Dendritic cell treated with granulocyte-macrophage colony-stimulating factor and Interleukin-4, amounts not matched to agents 40 ng/mL and 50 ng/mL, for 4 days (primary cell): ENCODE measurements around the gene TRIM14.
A peak's percentile ranks its signal among the peaks of the same experiment; 100 is the strongest.
"Not testable (repeated sequence)": the region's sequence is repeated elsewhere in the genome, so short reads cannot be mapped to it uniquely, and the experiment has no call there.

Experiments
- H3K27ac Mint-ChIP-seq: one replicate; pipeline ENCODE4 v1.8.0; 2022; ENCODE audit warnings: mild to moderate bottlenecking, mixed read lengths
- H3K27me3 Mint-ChIP-seq: one replicate; pipeline ENCODE4 v1.8.0; 2022; ENCODE audit warnings: mild to moderate bottlenecking, mixed read lengths
- H3K36me3 Mint-ChIP-seq: one replicate; pipeline ENCODE4 v1.8.0; 2022; ENCODE audit warnings: low read depth, mixed read lengths
- H3K4me1 Mint-ChIP-seq: one replicate; pipeline ENCODE4 v1.8.0; 2022; ENCODE audit warnings: low read depth, mixed read lengths
- H3K4me3 Mint-ChIP-seq: one replicate; pipeline ENCODE4 v1.8.0; 2022; ENCODE audit warnings: mild to moderate bottlenecking, moderate library complexity, mixed read lengths
- H3K9me3 Mint-ChIP-seq: one replicate; pipeline ENCODE4 v1.8.0; 2022; ENCODE audit warnings: mixed read lengths
- intact Hi-C: fragments of 100-400 bp; cut with micrococcal nuclease; formaldehyde crosslinking; loops from one replicate; pipeline ENCODE4 v1.15.0; 2022

Gene TRIM14

DNA sequence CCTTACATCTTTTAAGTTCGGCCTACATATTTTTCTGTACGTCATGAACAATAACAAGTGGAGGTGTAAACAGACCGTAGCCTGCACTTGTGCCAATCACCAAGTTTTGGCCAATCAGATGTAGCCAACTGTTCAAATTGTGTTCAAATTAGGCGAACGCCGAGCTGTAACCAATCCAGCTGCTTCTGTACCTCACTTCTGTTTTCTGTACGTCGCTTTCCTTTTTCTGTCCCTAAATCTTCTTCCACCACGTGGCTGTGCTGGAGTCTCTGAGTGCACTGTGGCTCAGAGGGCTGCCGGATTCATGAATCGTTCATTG lies 26.4 kb downstream of the TRIM14 start:
- Mint-ChIP-seq H3K9me3 (no peaks in the 10 kb centered on the region), H3K4me1 (peaks cover 20% of the 10 kb centered on the region), H3K36me3 (peaks cover 97% of the 10 kb centered on the region), H3K4me3 (no peak overlapping the region), H3K27me3 (no peaks in the 10 kb centered on the region), H3K27ac (peak overlapping the region; percentile 25)
- intact Hi-C loops = no loop called here

DNA sequence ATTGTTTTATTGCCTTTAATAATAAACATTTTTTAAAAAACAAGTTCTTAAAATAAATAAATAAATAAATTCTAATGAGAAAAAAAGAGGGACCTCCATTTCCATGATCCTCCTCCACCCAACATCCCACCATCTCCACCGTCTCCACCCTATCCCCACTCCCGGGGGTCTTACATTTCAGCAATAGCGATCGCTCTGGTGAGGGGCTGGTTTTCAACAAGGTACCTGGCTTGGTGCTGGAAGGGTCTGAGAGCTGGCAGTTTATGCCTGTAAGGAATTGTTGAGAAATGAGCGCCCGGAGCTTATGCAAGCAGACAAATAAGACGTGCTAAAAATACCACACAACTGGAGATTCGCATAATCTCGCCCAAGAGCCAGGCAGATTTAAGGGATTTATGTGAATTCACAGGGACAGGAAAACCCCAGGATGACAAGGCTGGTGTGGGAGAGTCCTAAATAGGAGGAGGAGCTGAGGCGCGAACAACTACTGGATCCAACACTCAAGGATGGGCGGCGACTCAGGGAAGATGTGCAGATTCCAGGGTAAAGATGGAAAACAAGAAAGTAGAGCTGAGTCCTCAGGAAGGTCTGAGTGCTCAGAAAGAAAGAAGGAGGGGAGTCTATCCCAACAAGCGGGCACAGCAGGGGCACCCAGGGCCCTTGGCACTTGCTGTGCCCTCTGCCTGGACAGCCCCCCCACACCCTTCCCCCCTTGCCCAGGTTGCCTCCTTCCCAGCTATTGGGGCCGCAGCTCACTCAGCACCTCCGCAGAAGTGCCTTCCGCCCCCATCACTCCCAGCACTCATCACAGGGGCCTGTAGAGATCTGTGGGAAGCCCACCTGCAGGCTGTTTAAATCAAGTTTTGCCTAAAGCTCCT lies 27.0 kb downstream of the TRIM14 start:
- H3K4me3 Mint-ChIP-seq = no peak overlapping the region
- intact Hi-C loops = no loop called here
- peaks cover 22% of the 10 kb centered on the region for H3K4me1 Mint-ChIP-seq
- no peaks in the 10 kb centered on the region for H3K9me3 Mint-ChIP-seq
- no peaks in the 10 kb centered on the region for H3K27me3 Mint-ChIP-seq
- H3K36me3 Mint-ChIP-seq = peaks cover 97% of the 10 kb centered on the region
- H3K27ac Mint-ChIP-seq = no peak overlapping the region

DNA sequence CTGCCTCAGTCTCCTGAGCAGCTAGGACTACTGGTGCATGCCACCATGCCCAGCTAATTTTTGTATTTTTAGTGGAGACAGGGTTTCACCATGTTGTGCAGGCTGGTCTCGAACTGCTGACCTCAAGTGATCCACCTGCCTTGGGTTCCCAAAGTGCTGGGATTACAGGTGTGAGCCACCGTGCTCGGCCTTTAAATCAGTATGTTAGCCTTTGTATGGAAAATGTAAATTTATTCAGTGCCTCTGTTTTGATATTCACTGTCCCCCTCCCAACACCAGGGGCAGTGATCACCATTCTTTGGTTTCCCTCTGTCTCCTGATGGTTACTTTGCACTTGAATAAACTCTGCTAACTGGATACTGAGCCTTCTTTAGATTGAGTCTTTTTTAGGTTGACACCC lies 28.3 kb downstream of the TRIM14 start:
- H3K4me3 Mint-ChIP-seq, H3K9me3 Mint-ChIP-seq, H3K27me3 Mint-ChIP-seq, intact Hi-C loops, H3K27ac Mint-ChIP-seq: not testable (repeated sequence)
- Mint-ChIP-seq H3K4me1 (peaks cover 25% of the 10 kb centered on the region), H3K36me3 (peaks cover 97% of the 10 kb centered on the region)

DNA sequence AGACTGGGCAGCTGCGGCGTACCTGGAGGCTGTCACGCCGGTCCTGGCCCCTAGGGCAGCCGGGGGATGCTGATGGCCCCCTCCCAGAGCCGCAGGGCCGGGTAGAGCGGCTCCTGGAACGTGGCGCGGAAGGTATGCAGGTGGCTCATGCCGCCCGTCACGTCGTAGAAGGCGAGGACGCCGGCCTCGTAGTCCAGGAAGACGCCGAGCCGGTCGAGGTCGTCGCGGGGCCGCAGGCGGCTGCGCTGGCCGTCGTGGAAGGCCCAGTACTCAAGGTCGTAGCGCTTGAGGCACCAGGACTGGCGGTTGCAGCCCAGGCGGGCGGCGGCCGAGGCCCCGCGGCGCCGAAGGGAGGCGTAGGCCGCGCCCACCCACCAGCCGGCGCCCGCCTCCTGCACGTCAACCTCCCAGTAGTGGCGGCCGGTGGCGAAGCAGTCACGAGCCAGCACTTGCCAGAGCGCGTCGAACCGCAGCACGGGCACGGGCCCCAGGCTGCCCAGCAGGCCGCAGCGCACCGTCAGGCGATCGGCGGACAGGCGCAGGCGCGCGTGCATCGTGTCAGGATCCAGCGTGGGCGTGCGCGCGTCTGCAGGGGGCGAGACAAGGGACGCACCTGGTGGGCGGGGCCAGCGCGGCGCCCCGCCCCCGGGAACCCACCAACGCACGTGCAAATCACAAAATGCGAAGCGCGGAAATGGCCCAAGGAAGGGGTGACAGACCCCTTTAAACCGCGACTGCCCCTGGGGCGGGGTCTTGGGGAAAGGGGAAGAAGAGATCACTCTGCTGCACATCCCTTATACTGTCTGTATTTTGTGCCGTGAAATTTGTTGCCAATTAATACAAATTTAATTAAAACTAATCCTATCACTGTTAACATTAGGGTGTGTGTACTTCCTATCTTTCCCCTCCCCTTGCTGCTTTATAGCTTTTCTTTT lies 31.3 kb downstream of the TRIM14 start:
- Mint-ChIP-seq H3K36me3 (peaks cover 97% of the 10 kb centered on the region), H3K4me3 (peak overlapping the region; percentile 63), H3K27me3 (no peaks in the 10 kb centered on the region), H3K9me3 (no peaks in the 10 kb centered on the region), H3K4me1 (peaks cover 31% of the 10 kb centered on the region), H3K27ac (peak overlapping the region; percentile 13)
- intact Hi-C loops = loop anchor here (10.0 kb wide), 1 partner anchor 67 kb away; no protein-coding TSS in a partner anchor

DNA sequence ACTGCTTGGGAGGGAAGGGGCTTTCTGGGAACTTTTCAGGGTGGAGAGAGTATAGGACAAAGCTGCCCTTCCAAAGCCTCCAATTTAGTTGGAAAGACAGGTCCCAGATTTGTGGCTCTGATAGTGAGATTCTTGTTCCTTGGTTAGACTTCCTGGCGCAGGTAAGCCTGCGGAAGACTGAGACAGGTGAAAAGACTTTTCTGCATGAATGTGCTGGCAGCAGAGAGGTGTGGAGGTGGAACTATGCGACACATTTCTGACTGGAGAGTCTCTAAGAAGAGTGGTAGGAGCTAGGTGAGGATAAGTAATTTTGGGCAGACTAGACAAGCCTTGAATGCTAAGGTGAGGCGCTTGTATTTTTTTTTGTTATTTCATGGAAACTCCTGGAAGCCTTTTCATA lies 32.6 kb downstream of the TRIM14 start:
- Mint-ChIP-seq H3K9me3 (no peaks in the 10 kb centered on the region), H3K36me3 (peaks cover 97% of the 10 kb centered on the region), H3K27me3 (no peaks in the 10 kb centered on the region), H3K27ac (peak overlapping the region; percentile 13), H3K4me1 (peaks cover 41% of the 10 kb centered on the region), H3K4me3 (no peak overlapping the region)
- intact Hi-C loops = loop anchor here (10.0 kb wide), 1 partner anchor 68 kb away; no protein-coding TSS in a partner anchor

DNA sequence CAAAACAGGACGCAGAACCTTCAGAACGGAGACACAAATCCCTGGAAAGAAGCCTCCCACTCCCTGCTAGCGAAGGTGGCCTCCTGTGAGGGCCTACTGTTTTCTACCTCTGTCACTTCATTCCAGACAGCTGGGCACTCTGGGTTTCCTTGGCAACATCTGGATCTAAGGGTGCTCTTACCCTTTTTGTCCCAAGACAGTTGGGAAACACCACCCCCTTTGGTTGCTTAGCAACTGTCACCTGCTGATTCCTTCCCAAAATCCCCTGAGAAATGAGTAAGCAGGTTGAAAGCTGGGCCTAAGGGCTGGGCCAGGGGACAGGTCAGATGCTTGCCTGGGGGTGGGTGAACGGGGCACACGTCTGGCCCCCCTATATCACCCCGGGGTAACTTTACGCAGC lies 33.1 kb downstream of the TRIM14 start:
- Mint-ChIP-seq H3K4me3 (no peak overlapping the region), H3K36me3 (peaks cover 100% of the 10 kb centered on the region), H3K27me3 (no peaks in the 10 kb centered on the region), H3K9me3 (no peaks in the 10 kb centered on the region), H3K4me1 (peaks cover 46% of the 10 kb centered on the region), H3K27ac (no peak overlapping the region)
- intact Hi-C loops = loop anchor here (10.0 kb wide), 1 partner anchor 69 kb away; no protein-coding TSS in a partner anchor

DNA sequence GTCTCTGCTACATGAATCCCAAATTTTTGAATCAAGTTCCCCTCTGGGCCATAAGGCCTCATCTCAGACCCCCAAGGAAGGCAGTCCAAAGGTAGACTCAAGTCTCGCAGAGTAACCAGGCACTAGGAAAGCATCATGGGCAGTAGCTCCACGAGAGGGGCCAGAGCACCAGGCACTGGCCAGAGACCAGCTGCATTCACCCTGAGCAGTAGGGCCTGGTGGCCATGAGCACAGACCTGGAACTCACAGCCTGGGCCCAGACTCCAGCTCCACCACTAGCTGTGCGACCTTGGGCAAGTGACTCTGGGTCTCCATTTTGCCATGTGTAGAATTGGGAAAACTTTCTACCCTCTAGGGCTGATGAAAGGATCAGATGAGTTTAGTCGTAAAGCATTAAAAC lies 34.0 kb downstream of the TRIM14 start:
- peaks cover 99% of the 10 kb centered on the region for H3K36me3 Mint-ChIP-seq
- no peak overlapping the region for H3K4me3 Mint-ChIP-seq
- no peaks in the 10 kb centered on the region for H3K9me3 Mint-ChIP-seq
- H3K27ac Mint-ChIP-seq = no peak overlapping the region
- no peaks in the 10 kb centered on the region for H3K27me3 Mint-ChIP-seq
- peaks cover 50% of the 10 kb centered on the region for H3K4me1 Mint-ChIP-seq
- intact Hi-C loops = loop anchor here (10.0 kb wide), 1 partner anchor 70 kb away; no protein-coding TSS in a partner anchor

DNA sequence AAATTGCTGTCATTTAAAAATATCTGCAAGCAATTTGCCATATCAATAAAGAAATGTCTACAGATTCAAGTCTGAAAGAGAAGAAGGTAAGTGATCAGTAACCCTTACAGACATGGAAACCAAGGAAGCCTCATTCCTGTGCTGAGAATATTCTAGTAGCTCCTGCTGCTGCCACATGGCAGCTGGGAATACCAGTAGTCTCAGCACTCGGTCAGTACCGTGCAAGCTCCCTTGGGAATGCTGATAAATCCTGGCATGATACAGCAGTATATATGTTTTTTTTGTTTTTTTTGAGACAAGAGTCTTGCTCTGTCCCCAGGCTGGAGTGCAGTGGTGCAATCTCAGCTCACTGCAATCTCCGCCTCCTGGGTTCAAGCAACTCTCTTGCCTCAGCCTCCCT lies 34.6 kb downstream of the TRIM14 start:
- Mint-ChIP-seq H3K36me3 (peaks cover 99% of the 10 kb centered on the region), H3K4me3 (no peak overlapping the region), H3K27ac (no peak overlapping the region), H3K4me1 (peaks cover 50% of the 10 kb centered on the region), H3K9me3 (no peaks in the 10 kb centered on the region), H3K27me3 (no peaks in the 10 kb centered on the region)
- intact Hi-C loops = loop anchor here (10.0 kb wide), 1 partner anchor 70 kb away; no protein-coding TSS in a partner anchor

DNA sequence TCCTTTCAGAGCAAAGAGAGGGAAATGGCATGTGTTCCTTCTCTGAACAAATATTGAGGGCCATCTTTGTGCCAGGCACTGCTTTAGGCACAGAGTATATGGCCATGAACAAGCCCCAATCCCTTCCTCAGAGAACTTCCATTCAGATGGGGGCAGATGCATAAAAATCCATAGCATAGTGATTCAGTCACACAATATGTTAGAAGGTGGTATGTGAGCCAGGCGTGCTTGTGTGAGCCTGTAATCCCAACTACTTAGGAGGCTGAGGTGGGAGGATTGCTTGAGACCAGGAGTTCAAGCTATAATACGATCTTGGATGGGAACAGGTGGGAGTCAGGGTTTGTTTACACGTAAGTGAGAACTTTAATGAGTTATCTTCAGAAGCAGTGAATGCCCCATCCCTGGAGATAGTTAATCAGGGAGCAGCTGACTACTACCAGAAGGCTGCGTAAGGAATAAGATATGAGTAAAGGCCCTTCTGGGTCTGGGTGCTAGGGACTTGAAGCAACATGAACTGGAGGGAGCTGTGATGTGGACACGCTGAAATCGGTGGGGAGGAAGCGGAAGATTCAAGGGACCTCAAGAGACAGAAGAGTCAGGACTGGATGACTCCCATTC lies 35.3 kb downstream of the TRIM14 start:
- H3K27me3 Mint-ChIP-seq = no peaks in the 10 kb centered on the region
- H3K4me1 Mint-ChIP-seq = peaks cover 50% of the 10 kb centered on the region
- H3K36me3 Mint-ChIP-seq = peaks cover 99% of the 10 kb centered on the region
- H3K4me3 Mint-ChIP-seq = no peak overlapping the region
- H3K9me3 Mint-ChIP-seq = no peaks in the 10 kb centered on the region
- peak overlapping the region; percentile 62 for H3K27ac Mint-ChIP-seq
- intact Hi-C loops = loop anchor here (10.0 kb wide), 1 partner anchor 71 kb away; no protein-coding TSS in a partner anchor

DNA sequence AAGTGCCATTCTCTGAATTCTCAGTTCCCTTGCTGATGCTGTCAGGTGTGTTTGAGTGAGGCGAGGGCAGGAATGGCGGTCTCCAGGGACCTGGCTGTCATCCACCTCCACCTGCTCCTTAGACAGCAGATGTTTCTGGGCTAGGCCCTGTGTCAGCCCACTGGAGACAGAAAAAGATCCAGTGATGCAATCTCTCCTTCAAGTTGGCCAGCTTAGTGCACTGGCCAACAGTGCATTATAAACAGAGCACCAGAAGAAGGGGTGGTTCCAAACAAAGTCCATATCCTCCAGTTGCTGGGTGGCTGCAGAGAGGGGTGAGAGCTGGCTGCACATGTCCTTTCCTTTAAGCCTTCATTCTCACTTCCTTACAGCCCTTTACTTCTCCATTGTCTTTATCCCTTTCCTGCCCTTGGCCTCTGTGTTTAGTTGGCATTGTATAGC lies 35.9 kb downstream of the TRIM14 start:
- Mint-ChIP-seq H3K27me3 (no peaks in the 10 kb centered on the region), H3K27ac (peak overlapping the region; percentile 62), H3K36me3 (peaks cover 99% of the 10 kb centered on the region), H3K4me3 (no peak overlapping the region), H3K4me1 (peaks cover 46% of the 10 kb centered on the region), H3K9me3 (no peaks in the 10 kb centered on the region)
- intact Hi-C loops = loop anchor here (10.0 kb wide), 1 partner anchor 72 kb away; no protein-coding TSS in a partner anchor

DNA sequence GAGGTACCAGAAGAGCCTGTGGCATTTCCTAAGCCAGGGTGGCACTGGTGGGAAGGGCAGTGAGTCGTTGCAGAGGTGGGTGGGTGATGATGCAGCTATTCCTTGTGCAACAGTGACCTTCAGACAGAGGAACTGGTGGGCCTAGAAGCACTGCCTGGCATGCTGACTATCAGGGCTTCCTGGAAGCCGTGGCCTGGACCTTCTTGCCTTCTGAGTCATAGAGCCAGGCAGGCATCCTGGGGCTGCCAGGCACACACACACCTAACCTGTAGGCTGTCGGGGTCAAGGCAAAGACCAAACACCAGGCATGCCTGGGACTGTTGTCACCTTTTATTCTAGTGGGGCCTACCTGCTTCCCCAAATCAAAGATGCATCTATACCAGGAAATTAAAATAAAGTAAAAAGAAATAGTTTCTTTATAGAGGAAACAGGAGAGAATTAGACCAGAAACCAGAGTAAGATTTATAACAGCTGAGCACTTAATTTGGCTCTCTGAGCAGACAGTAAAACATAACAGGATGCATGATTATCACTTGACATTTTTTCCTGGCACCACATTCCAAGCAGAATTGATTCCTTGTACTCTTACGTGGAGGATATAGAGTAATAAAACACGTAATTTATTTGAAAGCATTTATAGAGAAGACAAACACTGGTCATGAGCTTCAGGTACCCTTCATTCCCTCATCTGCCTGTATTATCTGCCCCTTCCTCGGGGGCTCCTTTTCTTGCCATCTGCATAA lies 37.4 kb downstream of the TRIM14 start:
- Mint-ChIP-seq H3K4me1 (peaks cover 41% of the 10 kb centered on the region), H3K36me3 (peaks cover 99% of the 10 kb centered on the region), H3K4me3 (no peak overlapping the region)

DNA sequence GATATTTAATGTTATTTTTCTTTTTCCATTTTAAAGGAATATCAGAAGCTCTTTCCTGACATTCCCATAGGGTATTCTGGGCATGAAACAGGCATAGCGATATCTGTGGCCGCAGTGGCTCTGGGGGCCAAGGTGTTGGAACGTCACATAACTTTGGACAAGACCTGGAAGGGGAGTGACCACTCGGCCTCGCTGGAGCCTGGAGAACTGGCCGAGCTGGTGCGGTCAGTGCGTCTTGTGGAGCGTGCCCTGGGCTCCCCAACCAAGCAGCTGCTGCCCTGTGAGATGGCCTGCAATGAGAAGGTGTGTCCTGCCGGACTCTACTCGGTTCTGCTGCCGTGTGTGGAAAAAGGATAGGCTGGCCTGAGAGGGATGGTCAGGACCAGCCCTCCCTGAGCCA lies 38.2 kb downstream of the TRIM14 start:
- peaks cover 41% of the 10 kb centered on the region for H3K4me1 Mint-ChIP-seq
- H3K27ac Mint-ChIP-seq = peak overlapping the region; percentile 41
- H3K9me3 Mint-ChIP-seq = no peaks in the 10 kb centered on the region
- H3K27me3 Mint-ChIP-seq = no peaks in the 10 kb centered on the region
- peaks cover 96% of the 10 kb centered on the region for H3K36me3 Mint-ChIP-seq
- H3K4me3 Mint-ChIP-seq = no peak overlapping the region
- intact Hi-C loops = loop anchor here (10.0 kb wide), 1 partner anchor 74 kb away; no protein-coding TSS in a partner anchor

More for the DNA sequence above, 37.4 kb downstream of the TRIM14 start:
- peak overlapping the region; percentile 41 for H3K27ac Mint-ChIP-seq
- H3K9me3 Mint-ChIP-seq = no peaks in the 10 kb centered on the region
- H3K27me3 Mint-ChIP-seq = no peaks in the 10 kb centered on the region
- intact Hi-C loops = loop anchor here (10.0 kb wide), 1 partner anchor 73 kb away; no protein-coding TSS in a partner anchor

DNA sequence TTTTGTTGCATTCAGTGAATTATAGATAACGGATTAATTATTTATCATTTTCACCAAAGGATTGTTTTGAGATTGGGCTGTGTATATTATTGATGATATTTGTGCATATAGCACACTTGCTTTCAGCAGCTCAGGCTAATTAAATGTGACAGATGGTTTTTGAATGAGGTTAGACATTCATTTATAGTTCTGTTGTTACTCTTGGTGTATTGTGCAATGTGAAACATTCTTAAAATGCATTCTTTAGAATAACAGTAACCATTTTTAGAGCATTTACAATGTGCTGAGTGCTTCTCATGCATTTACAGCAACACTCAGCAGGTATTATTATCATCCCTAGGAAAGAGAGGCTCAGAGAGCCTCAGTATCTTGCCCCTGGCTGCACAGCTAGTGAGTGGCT lies 38.7 kb downstream of the TRIM14 start:
- Mint-ChIP-seq H3K36me3 (peaks cover 92% of the 10 kb centered on the region), H3K27me3 (no peaks in the 10 kb centered on the region), H3K4me1 (peaks cover 42% of the 10 kb centered on the region), H3K9me3 (no peaks in the 10 kb centered on the region), H3K4me3 (no peak overlapping the region), H3K27ac (no peak overlapping the region)
- intact Hi-C loops = loop anchor here (10.0 kb wide), 1 partner anchor 74 kb away; no protein-coding TSS in a partner anchor
